ENCODE data around the gene TBC1D2B. TPM values are rescaled to one million over a fixed set of nuclear protein-coding genes. Genes with fewer than 3 reads are reported as not detected.

TBC1D2B gene
- total RNA-seq, 1 donor from 2014 or later, result 83.8 TPM

DNA sequence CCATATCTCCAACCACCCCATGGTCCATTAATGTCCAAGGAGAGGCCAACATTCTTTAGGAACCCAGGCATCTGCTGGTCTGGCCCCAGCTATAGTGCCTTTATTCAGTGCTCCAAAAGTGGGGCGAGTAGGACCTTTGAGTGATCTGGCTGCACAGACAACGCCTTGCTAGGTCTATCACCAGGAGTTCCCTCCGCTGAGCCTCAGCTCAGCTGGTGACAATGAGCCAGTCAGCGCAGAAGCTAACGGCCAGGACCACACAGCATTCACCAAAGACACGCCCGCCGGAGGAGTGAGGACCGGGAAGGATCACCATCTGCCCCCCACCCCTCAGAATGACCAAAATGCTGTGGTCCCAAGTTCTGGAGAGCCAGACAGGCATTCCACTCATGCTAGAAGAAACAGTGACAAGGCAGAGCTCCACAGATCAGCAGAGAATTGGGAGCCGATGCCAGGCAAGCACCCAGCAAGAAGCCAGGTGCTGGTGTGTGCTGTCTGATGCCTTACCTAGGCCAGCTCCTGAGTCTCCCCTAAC lies 19.0 kb downstream of the TBC1D2B start:
- intact Hi-C loops (cut with micrococcal nuclease), result no loop called here

DNA sequence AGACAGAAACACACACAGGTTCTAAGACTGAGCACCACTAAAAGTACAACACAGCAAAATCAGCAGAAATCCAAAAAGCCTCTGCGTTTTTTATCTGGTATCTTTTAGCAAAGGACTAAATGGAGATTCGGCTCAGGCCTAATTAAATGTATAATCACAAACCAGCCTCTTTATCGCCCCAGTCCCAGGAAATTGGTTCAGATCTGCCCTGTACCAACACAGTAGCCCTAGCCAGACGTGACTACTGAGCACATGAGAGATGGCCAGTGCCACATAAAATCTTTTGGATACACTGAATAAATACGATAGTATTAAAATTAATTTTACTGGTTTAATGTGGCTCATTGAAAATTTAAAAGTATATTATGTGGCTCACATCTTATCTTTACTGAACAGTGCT lies 19.7 kb downstream of the TBC1D2B start:
- intact Hi-C loops (cut with micrococcal nuclease), result no loop called here

DNA sequence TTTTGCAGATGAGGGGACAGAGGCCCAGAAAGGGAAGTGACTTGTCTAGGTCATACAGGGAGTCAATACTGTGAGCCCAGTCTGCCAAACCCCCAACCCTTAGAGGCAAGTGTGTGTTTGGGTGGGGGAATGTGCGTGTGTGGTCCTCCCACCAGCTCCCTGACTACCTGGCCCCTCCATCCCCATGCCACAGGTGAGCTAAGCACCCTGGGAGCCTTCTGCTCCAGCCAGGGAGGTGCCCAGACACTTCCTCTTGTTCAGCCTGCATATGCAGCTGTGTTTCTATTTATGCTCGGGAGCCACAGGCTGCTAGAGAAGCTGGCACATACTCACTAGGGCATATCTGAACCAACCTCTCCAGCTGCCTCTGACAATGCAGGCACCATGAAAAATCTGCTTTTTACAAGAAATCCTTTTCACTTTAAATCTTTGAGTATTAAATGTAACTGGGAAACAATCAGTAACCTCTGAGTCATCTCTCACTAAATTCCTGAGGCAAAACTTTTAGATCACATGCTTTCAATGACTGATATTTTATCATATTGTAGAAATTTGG lies 20.7 kb downstream of the TBC1D2B start:
- intact Hi-C loops (cut with micrococcal nuclease), result no loop called here

DNA sequence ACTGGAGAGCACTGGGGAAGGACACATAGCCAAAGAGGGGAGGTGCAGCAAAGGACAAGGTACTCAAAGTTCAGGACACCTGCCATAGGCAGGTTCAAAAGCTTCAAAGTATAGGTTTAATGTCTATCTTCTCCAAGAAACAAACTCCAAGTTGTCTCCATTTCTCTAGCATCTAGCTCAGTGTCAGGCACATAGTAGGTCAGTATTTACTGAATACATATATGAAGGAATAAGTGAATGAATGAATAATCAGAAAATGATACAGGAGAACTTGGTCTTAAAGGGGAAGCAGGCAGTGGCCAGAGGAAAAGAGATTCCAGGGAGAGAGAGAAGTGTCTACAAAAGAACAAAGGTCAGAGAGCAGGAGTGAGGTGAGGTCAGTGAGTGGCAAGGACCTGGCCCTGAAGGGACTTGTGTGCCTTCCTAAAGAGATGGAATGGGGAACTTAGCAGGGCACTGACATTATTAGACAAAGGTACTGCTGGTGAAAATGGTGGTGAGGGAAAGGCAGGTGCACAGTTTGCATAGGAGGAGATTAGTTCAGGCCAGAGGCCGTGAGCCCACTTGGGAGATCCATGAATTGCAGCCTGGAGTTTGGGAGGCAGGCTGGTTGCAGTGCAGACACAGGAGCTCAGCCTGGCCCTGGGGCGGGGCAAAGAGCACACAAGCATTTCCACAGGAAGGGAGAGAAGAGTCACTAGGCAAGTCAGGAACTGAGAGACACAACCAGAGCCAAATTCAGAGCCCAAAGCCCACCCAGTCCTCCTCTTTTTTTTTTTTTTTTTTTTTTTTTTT lies 21.4 kb downstream of the TBC1D2B start:
- intact Hi-C loops (cut with micrococcal nuclease), result no loop called here

DNA sequence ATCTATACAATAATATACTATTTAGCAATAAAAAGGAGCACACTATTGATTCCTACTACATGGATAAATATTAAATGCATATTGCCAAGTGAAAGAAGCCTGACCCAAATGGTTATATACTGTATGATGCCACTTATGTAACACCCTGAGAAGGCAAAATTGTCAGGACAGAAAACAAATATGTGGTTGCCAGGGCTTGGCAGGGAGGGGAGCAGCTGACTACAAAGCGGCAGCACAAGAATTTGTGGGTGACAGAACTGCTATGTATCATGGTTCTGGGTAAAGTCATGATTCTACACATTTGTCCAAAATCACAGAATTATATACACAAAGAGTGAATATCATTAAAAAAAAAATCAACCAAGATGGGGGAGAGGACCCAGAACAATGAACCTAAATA lies 22.5 kb downstream of the TBC1D2B start:
- intact Hi-C loops (cut with micrococcal nuclease), result no loop called here

DNA sequence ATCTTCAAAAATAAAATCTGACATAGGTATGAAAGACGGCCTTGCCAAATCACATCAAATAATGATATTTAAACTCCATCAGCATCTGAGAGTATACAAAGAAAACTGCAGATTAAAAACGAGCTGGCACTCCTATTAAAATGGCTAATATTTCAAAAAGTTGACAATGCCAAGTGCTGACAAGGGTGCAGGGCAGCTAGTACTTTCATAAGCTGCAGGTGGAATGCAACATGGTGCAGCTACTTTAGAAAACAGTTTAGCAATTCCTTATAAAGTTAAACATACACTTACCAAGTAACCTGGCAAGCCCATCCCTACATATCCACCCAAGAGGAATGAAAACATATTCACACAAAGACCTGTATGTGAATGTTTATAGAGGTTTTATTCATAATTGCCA lies 23.0 kb downstream of the TBC1D2B start:
- intact Hi-C loops (cut with micrococcal nuclease), result no loop called here

DNA sequence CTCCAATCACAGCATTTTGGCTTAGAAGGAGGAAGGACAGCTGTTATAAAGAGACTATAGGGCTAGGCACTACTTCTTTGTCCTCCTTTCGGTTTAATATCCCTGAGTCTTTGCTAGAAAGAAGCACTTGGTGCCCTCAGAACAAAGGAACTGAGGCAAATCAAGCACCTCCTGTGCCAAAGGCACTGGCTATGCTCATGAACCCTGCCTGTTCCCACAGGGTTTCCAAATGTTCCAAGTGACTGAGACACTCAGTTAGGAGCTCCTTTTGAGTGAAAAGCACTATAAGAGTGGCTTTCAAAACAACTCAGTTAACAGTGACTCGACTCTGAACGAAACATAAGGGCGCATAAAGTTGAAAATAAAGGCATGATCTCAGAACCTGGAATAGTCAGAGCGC lies 25.0 kb downstream of the TBC1D2B start:
- intact Hi-C loops (cut with micrococcal nuclease), result loop anchor here (1.0 kb wide), 1 partner anchor 16 kb away; no protein-coding TSS in a partner anchor

DNA sequence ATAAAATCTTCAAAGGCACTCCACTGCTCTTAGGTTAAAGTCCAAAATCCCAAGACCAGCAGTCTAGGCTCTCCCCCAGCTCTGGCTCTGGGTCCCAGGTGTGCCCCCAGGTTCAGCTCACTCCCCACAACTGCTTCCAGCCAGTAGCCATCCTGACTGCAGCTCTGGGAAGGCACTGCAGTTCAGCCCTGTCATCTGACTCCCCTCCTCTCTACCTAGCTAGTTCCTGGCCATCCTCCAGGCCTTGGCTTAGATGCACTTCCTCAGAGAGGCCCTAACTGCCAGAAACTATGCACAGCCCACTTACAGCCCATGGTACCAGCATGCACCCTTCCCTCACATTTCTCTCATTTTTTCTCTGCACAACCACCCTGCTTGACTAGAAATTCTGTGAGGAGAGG lies 25.5 kb downstream of the TBC1D2B start:
- intact Hi-C loops (cut with micrococcal nuclease), result loop anchor here (1.0 kb wide), 1 partner anchor 16 kb away; no protein-coding TSS in a partner anchor

DNA sequence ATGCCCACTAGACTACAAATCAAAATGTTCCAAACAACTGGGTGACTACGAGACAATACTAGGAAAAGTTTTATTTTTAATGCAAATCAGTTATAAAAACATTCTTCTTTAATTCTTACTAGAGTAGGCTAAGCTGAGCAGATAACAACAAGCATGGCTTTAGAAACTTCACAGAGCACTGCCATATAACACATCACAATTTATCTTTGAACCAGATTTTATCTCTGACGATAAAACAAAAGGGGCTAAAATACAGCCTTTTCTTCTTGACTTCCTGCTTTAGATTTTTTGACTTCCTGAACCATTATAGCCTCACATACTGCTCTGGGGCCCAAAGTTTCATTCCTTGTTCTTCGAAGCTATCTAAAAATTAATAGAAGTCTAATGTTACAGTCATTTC lies 25.9 kb downstream of the TBC1D2B start:
- intact Hi-C loops (cut with micrococcal nuclease), result loop anchor here (2.0 kb wide), 1 partner anchor 25 kb away; the partner anchor contains the start of gene TBC1D2B

DNA sequence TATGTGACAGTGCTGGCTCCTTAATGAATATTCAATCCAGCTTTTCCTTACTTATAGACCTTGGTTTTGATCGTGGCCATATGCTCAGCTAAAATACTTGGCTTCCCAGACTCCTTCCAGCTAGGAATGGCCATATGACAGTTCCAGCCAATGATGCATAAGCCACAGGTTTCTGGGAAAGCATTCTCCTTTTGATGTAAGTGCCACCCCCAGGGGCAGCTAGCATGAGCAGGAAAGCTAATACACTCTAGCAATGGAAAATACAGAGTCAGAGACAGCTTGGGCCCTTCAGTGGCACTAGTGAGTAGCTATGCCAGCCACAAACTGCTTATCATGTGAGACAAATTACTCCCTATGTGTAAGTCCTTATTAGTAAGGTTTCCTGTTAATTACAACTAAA lies 26.7 kb downstream of the TBC1D2B start:
- intact Hi-C loops (cut with micrococcal nuclease), result loop anchor here (2.0 kb wide), 1 partner anchor 26 kb away; the partner anchor contains the start of gene TBC1D2B

DNA sequence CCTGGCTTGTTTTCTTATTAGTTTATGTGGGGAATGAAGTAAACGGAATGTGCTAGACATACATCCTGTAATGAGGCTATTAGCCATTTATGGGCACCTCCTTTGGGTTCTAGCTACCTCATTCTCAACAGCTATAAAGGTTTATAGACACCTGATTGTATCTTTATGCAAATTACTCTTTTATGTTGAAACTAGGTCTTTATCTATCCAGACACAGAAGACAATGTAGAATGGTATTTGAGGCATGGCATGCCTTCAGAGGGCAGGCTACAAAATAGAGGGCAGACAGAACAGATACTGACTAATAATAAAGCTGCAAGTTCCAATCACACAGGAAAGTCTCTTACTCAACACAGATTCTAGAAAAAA lies 27.1 kb downstream of the TBC1D2B start:
- intact Hi-C loops (cut with micrococcal nuclease), result loop anchor here (2.0 kb wide), 1 partner anchor 26 kb away; the partner anchor contains the start of gene TBC1D2B

DNA sequence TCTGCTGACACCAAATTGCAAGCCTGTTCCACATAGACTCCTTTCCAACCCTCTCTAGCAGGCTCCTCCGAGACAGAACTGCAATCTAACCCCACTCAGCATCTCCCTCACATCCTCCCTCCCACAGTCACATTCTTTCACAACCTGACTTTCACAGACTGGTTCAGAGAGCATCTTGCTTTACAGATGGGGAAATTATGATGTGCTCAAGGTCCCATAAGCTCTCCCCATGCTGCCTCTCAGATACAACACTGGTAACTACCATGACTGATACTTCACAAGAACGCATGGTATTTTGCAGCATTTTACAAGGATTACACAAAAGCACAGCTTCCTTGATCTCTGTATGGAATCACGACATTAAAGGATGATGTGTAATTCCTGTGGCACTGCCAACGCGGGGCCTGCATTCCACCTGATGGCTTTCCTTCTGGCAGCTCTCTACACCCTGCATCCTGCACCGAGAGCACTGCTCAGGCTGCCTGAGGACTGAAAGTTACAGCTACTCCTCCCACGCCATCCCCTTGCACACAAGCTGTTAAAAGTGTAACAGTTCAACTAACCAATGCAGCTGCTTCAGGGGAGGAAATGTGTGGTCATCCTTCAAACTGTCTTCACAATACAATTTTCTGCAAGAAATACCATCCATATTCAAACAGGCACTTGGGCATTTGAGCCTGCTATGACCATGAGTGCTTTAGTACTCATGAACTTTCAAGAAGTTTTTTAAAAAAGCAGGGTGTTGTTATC lies 27.6 kb downstream of the TBC1D2B start:
- intact Hi-C loops (cut with micrococcal nuclease), result loop anchor here (2.0 kb wide), 1 partner anchor 27 kb away; the partner anchor contains the start of gene TBC1D2B

DNA sequence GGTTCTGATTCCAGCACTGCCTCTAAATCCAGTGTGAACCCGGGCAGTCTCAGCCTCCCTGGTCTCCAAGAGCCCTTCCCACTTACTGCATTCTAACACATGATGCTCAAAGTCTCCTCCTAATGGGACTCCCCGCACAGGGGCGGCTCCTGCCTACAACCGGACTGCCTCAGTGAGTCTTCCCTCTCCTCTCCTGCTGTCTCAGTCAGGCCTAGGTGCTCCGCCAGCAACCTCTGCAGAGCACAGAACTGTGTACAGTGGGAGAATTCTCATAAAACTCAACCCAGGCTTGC lies 28.9 kb downstream of the TBC1D2B start:
- intact Hi-C loops (cut with micrococcal nuclease), result no loop called here

DNA sequence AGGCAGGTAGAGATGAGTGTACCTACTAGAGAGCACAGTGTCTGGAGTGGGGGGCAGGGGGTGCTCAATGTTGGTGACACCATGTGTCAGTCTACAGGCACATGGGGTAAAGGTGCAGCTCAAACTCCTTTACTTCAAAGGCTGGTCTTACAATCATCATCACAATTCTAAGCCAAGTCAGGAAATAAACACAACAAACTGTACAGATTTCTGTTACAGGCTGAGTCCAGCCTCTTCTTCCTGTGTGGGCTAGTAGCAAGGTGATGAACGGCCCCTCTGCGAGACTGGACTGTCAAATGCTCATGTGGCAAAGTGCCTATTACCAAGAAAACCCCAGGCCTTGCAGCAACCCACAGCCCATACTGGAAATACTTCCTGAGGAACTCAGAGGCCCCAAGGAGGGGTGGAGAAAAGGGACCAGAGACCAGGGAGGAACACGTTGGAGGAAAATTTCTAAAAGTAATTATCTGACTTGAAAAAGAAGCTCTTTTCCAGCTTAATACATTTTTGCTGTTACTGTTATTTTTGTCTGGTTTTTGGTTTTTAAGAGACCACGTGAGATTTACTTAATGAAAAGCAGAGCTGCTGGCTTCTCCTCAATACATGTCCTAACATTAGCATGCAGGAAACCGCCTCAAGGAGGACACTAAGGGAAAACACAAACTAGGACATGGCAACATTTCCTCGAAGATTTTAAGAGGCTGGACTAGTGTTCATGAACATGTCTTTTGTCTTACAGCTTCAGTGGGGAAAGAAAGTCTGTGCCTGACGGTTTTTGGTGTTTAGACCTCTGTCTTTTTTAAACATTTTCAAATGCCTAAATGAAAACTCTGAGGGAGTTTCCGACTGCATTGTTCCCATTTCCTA lies 29.5 kb downstream of the TBC1D2B start:
- intact Hi-C loops (cut with micrococcal nuclease), result loop anchor here (1.0 kb wide), 1 partner anchor 14 kb away; no protein-coding TSS in a partner anchor

DNA sequence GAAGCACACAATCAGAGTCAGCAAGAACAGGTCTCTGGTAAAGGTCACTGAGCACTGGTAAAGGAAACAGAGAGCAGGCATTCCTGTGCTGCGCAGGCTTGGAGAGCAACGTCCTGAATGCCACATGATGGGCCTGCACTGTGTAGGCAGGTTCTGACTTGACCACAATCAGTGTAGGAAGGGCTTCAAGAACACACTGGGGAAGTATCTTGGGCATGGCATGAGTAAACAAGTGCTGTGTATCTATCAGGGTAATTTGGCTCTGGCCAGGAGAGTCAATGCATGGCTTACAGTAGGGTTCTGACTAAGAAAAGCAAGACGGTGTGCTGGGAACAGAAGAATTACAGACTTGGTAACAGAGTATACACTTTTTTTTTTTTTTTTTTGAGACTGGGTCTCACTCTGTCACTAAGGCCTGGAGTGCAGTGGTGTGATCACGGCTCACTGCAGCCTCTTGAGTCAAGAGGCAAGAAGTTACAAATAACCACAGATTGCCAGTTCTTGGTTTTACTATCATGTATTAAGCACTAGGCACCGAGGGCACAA lies 30.6 kb downstream of the TBC1D2B start:
- intact Hi-C loops (cut with micrococcal nuclease), result loop anchor here (1.0 kb wide), 1 partner anchor 13 kb away; no protein-coding TSS in a partner anchor

DNA sequence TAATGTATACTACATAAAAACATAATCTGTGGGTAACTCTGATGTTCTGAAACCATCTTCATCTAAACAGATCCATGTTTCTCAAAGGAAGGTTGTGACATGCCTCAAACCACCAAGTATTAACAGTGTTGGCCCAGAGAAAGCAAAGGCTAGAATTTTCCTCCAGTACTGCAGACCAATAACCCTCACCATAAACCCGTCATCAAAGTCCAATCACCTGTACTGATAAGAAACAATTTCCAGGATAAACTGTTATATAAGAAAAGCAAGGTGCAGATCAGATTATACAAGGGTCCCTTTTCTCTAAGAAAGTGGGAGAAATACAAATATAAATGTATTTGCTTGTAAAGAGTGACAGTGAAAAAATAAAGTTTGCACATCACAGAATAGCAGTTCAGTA lies 32.3 kb downstream of the TBC1D2B start:
- intact Hi-C loops (cut with micrococcal nuclease), result no loop called here

DNA sequence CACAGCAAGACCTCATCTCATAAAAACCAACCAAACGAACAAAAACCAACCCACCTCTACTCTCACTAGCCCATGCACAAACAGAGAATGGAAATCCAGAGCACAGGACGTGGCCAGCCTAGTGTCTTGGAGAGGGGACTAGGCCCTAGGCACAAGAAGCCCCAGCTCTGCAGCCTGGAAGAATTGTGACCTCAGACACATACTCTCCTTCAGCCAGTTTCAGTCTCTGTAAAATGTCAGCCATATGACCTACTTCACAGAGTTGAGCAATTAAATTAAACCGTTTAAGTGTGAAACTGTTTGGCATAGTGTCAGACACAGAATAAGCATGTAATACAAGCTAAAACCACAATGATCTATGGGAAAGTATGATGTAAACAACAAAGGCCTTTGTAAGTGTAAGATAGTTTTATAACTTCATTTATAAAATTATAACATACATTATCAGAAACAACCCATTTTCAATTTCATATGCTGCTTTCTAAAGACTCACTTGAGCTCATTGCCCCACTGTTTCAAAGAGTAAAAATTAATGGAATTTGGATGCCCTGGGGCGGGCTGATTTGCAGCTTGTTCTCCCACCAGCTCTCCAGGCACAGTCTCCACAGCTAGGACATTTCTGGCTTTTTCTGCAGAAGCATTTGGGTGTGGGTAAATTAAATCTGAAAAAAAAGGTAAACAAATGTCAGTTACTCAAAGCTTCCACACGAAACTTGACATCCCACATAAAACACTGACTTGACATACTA lies 32.9 kb downstream of the TBC1D2B start:
- intact Hi-C loops (cut with micrococcal nuclease), result no loop called here

DNA sequence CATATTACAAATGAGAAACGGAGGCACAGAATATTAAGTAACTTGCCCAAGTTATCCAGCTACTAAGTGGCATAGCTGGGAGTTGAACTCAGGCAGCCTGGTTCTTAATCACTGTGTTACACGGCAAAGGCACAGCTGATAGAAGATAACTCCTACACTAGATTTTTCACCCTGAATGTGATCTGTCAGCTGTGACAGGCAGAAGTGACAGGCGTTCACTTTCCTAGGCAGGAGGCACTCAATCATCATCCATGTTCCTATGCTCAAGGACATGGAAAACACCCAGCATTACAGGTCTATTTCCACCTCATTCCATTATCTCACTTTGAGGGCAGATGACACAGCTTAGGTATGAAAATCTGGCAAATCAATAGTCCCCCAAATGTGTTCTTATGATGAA lies 35.6 kb downstream of the TBC1D2B start:
- intact Hi-C loops (cut with micrococcal nuclease), result no loop called here

DNA sequence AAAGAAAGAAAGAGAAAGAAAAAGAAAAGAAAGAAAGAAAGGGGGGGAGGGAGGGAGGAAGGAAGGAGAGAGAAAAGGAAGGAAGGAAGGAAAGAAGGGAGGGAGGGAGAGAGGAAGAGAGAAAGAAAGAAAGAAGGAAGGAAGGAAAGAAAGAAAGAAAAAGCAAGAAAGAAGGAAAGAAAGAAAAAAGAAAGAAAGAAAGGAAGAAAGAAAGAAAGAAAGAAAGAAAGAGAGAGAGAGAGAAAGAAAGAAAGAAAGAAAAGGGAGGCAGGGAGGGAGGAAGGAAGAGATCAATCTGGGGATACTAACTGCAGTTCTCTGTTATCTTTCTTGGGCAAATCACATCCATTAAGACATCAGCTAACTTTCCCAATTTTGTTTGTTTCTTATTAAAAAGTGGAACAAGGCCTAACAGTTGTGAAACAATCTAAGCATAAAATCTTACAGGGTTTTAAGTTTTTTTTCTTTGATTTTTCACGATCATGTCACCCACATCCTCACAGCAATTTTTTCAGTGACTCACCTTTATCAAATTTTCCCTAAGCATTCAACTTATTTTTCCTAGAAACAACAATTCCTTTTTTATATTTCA lies 36.8 kb downstream of the TBC1D2B start:
- intact Hi-C loops (cut with micrococcal nuclease), result no loop called here
